Measurements from ENCODE around the gene OIP5.
A peak's percentile ranks its signal among the peaks of the same experiment; 100 is the strongest.

Gene OIP5

DNA sequence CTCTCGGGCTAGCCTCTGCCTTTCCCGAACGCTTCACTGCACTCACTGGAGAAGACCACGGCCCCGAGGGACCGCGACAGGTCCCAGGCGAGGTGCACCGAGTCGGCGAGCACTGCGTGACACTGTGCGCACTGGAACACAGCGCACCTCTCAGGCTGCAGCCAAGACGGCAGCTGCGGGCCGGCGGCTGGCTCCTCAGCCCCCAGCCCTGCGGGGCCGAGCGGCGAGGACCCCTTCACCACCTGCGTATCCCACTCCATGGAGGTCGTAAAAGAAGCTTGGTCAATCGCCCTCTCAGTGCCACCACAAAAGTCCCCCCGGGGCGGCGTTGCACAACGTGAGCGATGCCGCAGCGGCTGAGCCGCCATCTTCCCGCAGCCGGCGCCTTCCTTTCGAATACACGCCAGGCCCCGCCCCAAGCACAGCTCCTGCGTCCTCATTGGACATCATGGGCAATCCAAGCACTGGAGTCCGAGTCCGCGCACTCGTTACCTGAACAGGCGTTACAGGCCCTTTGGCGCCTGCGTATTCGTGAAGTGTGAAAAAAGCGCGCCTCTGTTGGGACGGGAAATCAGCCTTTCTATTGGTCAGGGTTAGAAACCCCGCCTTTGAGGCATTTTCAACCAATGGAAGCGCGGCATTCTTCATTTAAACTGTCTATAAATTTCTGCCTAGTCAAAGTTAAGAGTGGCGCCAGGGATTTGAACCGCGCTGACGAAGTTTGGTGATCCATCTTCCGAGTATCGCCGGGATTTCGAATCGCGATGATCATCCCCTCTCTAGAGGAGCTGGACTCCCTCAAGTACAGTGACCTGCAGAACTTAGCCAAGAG, at the start of gene OIP5, which contains the start of gene NUSAP1:
Gene OIP5, minus strand, starts transcription at position 398 of the 832 bp plus-strand sequence. Its CDS starts 30 bp downstream, at position 368.
Gene NUSAP1, plus strand, starts transcription at position 688 of the 832 bp plus-strand sequence. Its CDS starts 77 bp downstream, at position 765.
- H3K4me3 ChIP-seq (ENCODE audit: low read depth, low read length) = peak within 1 kb of the TSS; percentile 83
- peak; percentile 100 for DNase-seq (ENCODE audit: low read depth, low spot score)
- in situ Hi-C loops (cut with HindIII; ENCODE audit: low sequenced_read_pairs) = no loop called here
- TF ChIP-seq CTCF (IDR thresholded peaks at IDR 0.05; ENCODE audit: low read depth, low read length) = no peak

GRCh38 chr15:41377978-41378377, 45.6 kb upstream of the OIP5 start:
- DNase-seq (ENCODE audit: low read depth, low spot score) = no peak
- H3K4me3 ChIP-seq (ENCODE audit: low read depth, low read length) = no peak overlapping the region
- TF ChIP-seq CTCF (IDR thresholded peaks at IDR 0.05; ENCODE audit: low read depth, low read length) = no peak
- in situ Hi-C loops (cut with HindIII; ENCODE audit: low sequenced_read_pairs) = no loop called here

DNA sequence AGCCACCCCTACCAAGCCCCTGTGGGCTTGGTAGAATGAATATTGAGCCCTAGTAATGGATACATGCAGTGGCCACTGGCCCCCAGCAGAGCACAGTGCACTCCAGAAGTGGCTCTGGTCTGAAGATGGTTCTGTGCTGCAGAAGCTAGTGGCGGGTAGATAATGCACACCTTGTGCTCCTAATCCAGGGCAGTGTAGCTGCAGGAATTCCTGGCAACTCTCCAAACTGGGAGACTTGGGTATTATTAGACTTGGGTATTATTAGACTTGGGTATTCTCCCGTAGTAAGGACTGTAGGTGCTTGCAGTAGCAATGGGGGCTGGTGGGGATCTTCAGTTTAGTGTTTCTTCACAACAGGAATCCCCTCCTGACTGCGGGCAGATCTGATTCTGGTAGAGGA, 35.0 kb upstream of the OIP5 start:
- TF ChIP-seq CTCF (IDR thresholded peaks at IDR 0.05; ENCODE audit: low read depth, low read length) = no peak
- DNase-seq (ENCODE audit: low read depth, low spot score) = no peak
- in situ Hi-C loops (cut with HindIII; ENCODE audit: low sequenced_read_pairs) = no loop called here
- no peak overlapping the region for H3K4me3 ChIP-seq (ENCODE audit: low read depth, low read length)

- no peak for TF ChIP-seq CTCF (IDR thresholded peaks at IDR 0.05; ENCODE audit: low read depth, low read length)
- H3K4me3 ChIP-seq (ENCODE audit: low read depth, low read length) = no peak overlapping the region
- in situ Hi-C loops (cut with HindIII; ENCODE audit: low sequenced_read_pairs) = no loop called here
- no peak for DNase-seq (ENCODE audit: low read depth, low spot score)
Observed at GRCh38 chr15:41354371-41354770, 22.0 kb upstream of the OIP5 start.

- TF ChIP-seq CTCF (IDR thresholded peaks at IDR 0.05; ENCODE audit: low read depth, low read length) = no peak
- in situ Hi-C loops (cut with HindIII; ENCODE audit: low sequenced_read_pairs) = no loop called here
- no peak overlapping the region for H3K4me3 ChIP-seq (ENCODE audit: low read depth, low read length)
- DNase-seq (ENCODE audit: low read depth, low spot score) = no peak
Observed at GRCh38 chr15:41350057-41350717, 17.8 kb upstream of the OIP5 start.

- in situ Hi-C loops (cut with HindIII; ENCODE audit: low sequenced_read_pairs) = no loop called here
- TF ChIP-seq CTCF (IDR thresholded peaks at IDR 0.05; ENCODE audit: low read depth, low read length) = no peak
- no peak for DNase-seq (ENCODE audit: low read depth, low spot score)
- H3K4me3 ChIP-seq (ENCODE audit: low read depth, low read length) = no peak overlapping the region
Observed at GRCh38 chr15:41347236-41347635, 14.8 kb upstream of the OIP5 start.

All from astrocyte of the spinal cord (primary cell).